ENCODE measurements around the gene ABCC3.

Gene ABCC3

DNA sequence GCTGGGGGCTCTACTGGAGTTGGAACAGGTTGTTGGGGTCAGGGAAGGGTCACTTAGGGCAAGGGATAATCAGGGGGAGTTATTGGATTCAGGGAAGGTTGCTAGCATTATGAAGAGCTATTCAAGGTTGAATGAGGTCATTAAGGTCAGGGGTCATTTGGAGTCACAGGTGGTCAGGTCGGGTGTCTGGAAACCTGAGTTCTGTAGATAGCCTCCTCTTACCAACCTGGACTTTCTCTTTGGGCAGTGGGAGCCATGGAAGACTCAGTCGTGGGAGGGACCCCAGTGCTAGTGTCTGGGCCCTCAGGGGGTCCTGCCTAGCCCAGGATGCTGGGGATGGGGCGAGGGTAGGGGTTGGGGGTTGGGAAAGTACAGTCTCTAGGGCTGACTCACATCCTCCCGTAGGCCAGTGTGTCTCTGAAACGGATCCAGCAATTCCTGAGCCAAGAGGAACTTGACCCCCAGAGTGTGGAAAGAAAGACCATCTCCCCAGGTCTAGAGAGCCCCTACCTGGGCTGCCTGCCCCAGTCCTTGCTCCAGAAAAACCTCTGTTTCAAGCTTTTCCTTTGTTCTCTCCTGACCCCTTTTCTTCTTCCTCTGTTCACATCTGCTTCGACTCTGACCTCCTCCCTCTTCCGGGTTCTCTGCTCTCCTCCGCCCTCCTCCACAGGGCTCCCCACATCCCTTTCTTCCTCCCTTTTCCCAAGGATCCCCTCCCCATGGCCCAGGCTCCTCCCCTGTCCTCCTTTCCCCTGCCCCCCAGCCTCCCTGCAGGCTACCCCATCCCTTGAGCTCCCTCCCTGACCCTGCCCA lies 33.5 kb downstream of the ABCC3 start:
- TF ChIP-seq, protein P1, sequence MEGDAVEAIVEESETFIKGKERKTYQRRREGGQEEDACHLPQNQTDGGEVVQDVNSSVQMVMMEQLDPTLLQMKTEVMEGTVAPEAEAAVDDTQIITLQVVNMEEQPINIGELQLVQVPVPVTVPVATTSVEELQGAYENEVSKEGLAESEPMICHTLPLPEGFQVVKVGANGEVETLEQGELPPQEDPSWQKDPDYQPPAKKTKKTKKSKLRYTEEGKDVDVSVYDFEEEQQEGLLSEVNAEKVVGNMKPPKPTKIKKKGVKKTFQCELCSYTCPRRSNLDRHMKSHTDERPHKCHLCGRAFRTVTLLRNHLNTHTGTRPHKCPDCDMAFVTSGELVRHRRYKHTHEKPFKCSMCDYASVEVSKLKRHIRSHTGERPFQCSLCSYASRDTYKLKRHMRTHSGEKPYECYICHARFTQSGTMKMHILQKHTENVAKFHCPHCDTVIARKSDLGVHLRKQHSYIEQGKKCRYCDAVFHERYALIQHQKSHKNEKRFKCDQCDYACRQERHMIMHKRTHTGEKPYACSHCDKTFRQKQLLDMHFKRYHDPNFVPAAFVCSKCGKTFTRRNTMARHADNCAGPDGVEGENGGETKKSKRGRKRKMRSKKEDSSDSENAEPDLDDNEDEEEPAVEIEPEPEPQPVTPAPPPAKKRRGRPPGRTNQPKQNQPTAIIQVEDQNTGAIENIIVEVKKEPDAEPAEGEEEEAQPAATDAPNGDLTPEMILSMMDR (IDR thresholded peaks at IDR 0.05; ENCODE audit: borderline replicate concordance, insufficient read depth, low read depth, low read length): no peak
- H3K4me3 ChIP-seq (ENCODE audit: low read depth, low read length): no peak overlapping the region

DNA sequence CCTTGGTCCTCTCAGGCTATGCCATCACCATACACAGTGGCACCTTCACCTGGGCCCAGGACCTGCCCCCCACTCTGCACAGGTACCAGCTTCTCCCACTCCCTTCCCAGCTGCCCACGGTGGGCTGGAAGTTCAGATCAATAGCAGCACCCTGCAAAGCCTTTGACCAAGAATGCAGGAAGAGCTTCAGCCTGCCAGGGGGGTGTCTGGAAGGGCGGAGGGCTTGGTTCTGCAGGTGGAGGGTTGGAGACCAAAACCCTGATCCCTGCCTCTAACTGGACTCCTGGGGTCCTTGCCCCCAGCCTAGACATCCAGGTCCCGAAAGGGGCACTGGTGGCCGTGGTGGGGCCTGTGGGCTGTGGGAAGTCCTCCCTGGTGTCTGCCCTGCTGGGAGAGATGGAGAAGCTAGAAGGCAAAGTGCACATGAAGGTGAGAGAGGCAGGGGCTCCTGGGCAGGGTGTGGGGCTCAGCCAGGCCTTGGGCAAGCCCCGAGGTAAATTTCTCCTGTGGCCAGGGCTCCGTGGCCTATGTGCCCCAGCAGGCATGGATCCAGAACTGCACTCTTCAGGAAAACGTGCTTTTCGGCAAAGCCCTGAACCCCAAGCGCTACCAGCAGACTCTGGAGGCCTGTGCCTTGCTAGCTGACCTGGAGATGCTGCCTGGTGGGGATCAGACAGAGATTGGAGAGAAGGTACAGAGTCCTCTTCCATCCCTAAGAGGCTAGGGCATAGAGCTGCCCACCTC lies 34.3 kb downstream of the ABCC3 start:
- H3K4me3 ChIP-seq (ENCODE audit: low read depth, low read length): no peak overlapping the region
- TF ChIP-seq, protein P1 (IDR thresholded peaks at IDR 0.05; ENCODE audit: borderline replicate concordance, insufficient read depth, low read depth, low read length): no peak

DNA sequence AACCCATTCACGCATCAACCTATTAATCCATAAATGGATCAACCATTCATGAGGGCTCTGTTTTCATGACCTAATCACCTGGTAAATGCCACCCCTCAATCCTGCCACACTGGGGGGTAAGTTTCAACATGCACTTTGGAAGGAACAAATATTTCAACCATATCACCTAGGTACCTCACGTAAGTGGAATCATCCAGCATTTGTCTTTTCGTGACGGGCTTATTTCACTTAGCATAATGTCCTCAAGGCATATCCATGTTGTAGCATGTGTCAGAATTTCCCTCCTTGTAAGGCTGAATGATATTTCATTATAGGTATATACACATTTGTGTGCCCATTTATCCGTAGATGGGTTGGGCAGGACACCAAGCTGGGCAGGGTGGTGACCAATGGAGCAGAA lies 37.4 kb downstream of the ABCC3 start:
- H3K4me3 ChIP-seq (ENCODE audit: low read depth, low read length): no peak overlapping the region
- TF ChIP-seq, protein P1 (IDR thresholded peaks at IDR 0.05; ENCODE audit: borderline replicate concordance, insufficient read depth, low read depth, low read length): no peak

DNA sequence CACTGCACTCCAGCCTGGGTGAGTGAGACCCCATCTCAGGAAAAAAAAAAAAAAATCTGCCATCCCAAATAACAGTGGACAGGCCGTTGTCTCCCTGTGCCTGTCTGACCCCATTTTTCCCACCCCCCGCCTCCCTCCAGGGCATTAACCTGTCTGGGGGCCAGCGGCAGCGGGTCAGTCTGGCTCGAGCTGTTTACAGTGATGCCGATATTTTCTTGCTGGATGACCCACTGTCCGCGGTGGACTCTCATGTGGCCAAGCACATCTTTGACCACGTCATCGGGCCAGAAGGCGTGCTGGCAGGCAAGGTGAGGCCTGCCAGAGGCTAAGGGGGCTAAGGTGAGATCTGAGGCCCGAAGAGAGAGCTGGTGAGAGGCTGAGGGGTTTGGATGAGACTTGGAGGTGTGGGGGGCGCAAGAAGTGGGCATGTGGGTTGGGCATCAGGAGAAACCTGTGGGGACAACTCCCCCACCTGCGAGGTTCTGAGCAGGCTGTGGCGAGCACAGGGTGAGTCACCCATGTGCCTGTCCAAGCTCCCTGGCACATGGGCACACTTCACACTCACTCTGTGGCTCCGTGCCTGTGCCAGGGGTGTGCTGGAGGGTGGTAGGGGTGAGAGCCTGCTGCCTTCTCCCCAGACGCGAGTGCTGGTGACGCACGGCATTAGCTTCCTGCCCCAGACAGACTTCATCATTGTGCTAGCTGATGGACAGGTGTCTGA lies 38.3 kb downstream of the ABCC3 start:
- no peak overlapping the region for H3K4me3 ChIP-seq (ENCODE audit: low read depth, low read length)
- TF ChIP-seq, protein P1 (IDR thresholded peaks at IDR 0.05; ENCODE audit: borderline replicate concordance, insufficient read depth, low read depth, low read length): no peak

DNA sequence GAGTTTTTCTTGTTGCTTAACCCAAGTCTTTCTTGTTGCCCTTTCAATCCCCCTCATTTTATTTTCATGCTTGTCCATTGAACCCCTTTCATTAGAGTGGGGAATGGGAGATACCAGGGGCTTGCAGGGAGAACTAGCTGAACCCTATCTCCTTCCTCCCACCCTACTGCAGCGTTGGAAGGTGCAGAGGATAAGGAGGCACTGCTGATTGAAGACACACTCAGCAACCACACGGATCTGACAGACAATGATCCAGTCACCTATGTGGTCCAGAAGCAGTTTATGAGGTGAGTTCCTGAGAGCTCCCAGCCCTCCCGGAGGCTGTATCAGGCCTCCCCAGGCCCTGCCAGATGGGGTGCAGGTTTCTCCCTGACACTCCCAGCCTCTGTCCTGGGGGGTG lies 40.5 kb downstream of the ABCC3 start:
- H3K4me3 ChIP-seq (ENCODE audit: low read depth, low read length): no peak overlapping the region
- TF ChIP-seq, protein P1 (IDR thresholded peaks at IDR 0.05; ENCODE audit: borderline replicate concordance, insufficient read depth, low read depth, low read length): no peak

DNA sequence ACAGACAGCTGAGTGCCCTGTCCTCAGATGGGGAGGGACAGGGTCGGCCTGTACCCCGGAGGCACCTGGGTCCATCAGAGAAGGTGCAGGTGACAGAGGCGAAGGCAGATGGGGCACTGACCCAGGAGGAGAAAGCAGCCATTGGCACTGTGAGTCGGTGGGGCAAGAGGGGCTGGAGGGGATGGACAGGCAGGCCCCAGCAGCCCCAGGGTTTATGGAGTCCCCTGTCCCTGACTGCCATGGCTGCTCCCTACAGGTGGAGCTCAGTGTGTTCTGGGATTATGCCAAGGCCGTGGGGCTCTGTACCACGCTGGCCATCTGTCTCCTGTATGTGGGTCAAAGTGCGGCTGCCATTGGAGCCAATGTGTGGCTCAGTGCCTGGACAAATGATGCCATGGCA lies 40.9 kb downstream of the ABCC3 start:
- H3K4me3 ChIP-seq (ENCODE audit: low read depth, low read length): no peak overlapping the region
- TF ChIP-seq, protein P1 (IDR thresholded peaks at IDR 0.05; ENCODE audit: borderline replicate concordance, insufficient read depth, low read depth, low read length): no peak

Data from GM12875 (cell line).